ENCODE measurements around the gene RHOF. TPM values are rescaled to one million over a fixed set of nuclear protein-coding genes. Genes with fewer than 3 reads are reported as not detected.

Gene RHOF
- total RNA-seq, 1 experiment from 2014 or later = 1.8 TPM

DNA sequence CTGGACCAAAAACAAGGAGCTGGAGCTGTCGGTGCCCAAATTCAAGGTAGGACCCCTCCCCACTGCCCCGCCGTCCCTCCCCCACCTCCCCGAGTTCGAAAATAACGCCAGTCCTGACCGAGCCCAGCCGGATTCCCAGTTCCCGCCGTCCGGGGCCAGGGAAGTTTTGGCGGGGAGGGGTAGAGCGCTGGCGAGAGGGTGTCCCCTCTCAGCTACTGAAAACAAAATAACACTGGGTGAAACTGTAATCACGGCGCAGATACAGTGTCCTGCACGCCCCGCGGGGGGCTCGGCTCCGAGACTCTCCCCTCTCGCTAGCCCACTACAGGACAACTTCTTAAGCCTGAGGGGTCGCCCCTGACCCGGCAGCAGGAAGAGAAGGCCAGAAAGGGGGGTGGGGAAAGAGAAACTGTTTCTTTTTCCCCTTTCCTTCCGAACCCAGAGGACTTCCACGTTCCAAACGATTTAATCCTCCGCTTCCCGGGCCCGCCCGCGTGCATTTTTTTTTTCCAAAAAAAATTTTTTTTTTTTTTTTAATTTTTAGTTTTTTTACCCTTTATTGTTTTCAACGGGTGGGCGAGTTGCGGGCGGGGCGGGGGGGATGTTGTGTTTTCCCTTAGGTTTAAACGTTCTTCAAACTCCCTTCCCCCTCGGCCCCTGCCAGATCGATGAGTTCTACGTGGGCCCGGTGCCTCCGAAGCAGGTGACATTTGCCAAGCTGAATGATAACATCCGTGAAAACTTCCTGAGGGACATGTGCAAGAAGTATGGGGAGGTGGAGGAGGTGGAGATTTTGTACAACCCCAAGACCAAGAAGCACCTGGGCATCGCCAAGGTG, 11.9 kb upstream of the RHOF start:
- DNase-seq (ENCODE audit: low read depth) = no peak

DNA sequence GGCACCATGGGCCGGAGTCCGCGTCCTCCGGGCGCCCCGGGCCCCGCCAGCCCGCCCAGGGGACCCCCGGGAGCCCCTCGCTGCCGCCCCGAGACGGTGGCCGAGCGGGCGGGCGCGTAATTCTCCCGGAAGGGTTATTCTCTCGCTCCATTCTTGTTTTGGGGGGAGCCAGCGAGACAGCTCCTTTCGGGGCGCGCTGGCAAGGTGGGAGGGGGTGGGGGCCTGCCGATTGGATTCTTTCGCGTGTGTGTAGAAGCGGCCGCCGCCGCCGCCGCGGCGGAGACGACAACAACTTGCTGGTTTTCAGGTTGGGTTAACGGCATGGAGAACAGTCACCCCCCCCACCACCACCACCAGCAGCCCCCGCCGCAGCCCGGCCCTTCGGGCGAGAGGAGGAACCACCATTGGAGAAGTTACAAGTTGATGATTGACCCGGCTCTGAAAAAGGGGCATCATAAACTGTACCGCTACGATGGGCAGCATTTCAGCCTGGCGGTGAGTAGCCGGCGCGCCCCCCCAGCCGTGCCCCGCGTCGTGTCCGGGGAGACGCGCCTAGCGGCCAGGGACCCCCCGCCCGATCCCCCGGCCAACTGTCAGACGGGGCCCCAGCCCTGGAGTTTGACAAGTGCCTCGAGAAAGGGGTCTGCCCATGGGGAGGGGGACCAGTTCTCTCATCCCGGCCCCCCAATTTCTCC, 11.1 kb upstream of the RHOF start:
- DNase-seq (ENCODE audit: low read depth) = no peak

DNA sequence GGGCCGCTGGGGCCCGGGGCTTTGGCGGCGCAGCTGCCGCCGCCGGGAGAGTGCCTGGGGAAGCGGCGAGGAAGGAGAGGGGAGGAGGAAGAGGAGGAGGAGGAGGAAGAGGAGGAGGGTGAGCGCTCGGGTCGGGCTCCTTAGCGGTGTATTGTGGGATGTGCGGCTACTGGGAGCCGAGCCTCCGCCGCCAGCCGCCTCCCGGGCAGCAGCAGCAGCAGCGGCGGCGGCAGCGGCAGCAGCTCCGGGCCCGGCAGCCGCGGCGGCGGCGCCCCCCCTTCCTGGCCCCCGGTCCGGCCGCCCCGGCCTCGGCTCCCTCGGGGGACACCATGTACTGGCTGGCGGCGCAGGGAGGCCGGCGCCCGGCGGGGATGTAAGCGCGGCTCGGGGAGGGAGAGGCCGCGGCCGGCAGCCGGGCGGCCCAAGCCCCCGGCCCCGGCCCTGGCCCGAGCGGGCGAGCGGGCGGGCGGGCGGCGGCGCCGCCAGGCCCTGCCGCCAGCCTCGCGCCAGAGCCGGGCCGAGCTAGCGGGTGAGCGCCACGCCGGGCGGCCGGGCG, 10.5 kb upstream of the RHOF start, which contains the start of gene SETD1B:
Gene SETD1B (plus strand): TSS at position 149 of the 556 bp plus-strand sequence. CDS start 729 bp downstream, outside the sequence.
- peak; percentile 59 for DNase-seq (ENCODE audit: low read depth)

DNA sequence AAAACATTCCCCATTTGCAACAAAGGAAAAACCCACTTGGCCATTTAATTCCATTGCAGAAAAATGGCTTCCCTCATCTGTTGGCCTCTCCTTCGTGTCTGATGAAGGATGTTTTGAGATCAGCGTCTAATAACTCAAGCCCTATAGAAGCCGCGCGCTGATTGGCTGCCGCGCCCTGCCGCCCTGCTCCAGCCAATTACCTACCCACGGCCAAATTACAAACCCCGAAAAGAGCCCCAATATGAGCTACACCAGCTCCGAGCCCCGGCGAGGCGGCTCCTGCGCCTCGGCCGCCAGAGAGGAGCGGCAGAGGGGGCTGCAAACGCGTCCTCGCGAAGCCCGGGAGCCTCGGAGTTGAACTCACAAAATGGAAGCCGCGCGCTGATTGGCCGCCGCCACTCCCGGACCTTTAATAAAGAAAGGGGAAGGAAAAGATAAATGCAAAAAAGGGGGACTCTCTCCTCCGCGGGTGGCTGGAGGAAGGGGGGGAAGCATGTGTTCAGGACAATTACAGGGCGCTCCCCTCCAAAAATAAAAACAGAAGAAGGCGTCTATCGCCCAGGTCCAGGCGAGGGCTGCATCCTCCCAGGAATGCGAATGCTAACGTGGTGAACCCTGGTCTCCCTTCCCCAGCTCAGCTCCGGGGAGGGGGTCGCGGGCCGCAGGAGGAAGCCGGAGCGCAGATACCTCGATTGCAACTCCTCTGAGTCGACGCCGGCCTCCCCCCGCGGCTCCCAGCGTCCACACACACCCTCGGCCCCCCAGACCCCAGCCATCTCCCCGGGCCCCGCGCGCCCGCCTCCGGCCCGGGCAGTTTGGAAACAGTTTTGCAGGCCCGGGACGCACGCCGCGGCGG, 9.6 kb upstream of the RHOF start:
- peak; percentile 96 for DNase-seq (ENCODE audit: low read depth)

DNA sequence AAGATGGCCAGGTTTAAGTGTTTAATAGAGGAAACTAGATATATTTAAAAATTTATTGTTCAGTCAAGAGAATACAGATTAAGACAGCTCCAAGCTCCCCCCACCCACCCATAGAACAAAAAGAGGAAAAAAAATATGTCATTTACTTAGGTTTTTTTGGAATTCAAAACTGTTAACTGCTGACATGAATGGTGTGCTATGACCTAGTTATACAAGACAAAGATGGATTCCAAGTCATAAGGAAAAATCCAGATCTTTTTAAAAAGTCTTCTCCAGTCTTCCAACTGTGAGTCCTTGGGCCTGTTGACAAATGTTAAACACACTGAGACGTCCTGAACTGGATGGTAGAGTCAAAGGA, 9.0 kb upstream of the RHOF start:
- no peak for DNase-seq (ENCODE audit: low read depth)

DNA sequence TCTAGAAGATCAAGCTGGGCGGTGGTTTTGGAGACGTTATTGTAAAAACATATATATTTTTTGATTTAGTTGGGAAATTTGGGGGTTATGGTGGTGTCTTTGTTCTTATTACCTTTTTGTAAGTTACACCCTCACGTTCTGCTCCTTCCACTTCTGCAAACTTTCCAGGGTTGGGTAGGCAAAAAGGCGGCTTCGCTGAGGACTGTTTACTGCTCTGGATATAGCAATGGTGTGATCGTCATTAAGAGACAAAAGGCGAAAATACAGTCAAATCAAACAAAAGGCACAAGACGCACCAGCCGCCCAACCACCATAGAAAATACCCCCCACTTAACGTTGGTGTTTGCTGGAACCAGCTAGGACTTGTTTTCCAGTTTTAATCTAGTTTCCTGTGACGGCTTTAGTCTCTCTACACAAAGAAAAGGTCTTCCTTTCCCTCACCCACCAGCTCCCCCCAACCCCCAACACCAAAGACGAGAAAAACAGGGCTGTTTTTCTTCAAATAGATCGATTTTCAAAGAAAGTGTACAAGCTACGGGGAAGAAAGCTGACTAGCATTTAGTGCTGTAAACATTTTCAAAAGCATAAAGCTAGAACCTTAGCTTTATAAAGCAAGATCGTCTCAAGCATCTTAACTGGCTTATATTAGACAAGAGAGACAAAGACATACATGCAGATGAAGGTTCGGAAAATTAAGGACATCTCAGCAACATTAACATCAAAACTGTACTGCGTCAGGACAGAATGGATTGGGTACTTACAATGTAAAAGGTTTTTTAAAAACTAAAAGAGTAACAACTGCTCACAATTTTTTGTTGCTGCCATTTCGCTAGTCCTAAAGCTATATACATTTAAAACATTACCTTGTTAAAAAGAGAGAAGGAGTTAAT, 8.4 kb upstream of the RHOF start:
- DNase-seq (ENCODE audit: low read depth) = no peak

DNA sequence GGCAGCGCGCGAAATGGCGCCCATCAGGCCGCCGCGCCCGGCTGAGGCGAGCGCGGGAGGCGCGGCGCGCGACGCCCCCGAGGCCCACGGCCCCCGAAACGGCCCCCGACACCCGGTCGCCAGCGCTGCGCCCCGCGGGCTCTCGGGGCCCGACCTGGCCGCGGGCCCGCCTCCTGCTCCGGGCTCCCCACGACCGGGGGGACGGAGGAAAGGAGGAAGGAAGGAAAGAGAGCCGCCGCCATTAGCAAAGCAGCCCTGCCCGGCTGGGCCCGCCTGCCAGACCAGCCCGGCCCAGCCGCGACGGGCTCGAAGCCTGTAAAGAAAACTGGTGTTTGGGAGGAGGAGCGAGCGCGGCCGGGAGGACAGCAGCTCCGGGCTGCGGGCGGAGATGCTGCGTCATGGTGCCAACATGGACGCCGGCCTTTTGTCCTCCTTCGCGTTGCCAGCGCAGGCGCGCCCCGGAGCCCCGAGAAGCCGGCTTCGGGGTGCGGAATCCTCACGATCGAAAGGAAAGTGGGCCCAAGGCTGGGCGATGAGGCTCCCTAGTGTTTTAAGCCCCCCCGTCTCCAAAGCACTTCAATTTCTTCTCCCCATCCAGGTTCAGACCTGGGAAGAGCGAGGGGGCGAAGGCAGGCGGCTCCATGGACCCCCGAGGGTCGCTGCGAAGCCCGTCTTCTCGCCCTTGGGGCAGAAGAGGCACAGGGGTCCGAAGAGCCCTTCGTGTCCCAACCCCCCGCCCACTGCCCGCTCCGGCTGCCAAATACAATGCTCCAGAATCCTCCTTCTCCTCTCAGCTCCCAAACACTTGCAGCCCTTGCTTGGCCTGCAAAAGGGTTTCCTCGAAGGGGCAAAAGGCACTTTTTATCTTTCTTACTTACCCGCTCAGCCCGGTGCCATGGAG, 7.5 kb upstream of the RHOF start:
- peak; percentile 77 for DNase-seq (ENCODE audit: low read depth)

DNA sequence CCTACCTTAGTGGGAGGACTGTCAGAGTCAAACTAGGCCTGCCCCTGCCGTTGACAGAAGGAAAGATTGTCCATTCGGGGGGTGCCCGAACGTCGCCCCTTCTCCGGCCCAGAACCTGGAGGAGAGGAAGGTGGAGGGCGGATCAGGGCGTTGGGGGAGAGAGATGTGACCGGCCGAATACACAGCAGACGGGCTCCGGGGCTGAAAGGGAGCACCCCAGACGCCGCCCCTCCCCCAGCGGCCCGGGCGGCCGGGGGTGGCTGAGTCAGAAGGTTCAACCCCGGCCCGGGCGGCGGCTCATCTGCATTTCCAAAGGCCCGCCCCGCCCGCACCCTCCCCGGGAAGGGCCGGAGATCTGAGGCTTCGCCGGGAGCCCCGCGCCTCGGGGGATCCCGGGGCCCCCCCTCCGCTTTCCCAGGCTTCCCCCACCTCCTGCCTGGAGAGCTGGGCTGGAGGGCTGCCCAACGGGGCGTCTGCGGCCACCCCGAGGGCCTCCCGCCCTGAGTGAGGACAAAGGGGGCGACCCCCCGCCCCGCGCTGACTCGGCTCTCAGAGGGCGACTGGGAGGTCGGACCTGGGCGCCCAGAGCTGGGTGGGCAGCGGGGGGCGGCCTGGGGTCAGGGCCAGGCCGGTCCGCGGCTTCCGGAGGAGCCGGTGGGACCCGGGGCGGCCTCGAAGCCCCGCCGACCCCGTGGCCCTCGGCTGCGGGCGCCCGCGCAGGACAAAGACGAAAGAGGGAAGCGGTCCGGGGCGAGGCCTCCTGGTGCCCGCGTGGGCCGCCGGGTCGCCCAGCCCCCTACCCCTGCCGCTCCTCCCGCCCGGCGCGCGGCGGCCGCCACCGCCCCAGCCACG, 6.6 kb upstream of the RHOF start:
- peak; percentile 89 for DNase-seq (ENCODE audit: low read depth)

DNA sequence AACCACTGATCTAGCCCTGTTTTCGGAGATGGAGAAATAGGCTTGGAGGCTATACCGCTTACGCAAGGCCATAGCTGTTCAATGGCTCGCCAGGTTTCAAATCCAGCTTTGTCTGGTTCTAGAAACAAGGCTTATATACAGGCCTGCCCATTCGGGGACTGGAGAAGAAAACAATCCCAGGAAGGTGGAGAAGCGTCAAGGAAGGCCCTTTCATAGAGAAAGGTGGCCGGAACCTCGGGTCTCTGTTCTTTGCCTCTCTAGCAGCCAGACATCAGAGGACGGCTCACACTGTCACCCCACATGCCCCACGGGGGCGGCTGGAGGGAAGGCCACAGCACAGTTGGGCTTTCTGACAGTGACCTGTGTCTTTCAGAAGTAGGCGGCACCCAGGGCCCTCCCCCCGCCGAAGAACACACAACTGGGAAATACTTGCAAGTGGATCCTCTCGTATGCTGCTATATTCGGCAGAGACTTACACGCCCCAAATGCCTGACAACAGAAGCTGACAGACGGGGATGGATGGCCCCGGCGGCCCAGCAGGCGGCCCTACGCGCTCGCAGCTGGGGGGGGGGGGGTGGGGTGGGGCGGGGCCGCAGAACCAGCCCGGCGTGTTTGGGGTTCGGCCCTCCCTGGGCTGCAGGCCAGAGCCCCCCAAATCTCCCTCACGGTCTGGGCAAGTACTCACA, 5.8 kb upstream of the RHOF start:
- DNase-seq (ENCODE audit: low read depth) = peak; percentile 86

DNA sequence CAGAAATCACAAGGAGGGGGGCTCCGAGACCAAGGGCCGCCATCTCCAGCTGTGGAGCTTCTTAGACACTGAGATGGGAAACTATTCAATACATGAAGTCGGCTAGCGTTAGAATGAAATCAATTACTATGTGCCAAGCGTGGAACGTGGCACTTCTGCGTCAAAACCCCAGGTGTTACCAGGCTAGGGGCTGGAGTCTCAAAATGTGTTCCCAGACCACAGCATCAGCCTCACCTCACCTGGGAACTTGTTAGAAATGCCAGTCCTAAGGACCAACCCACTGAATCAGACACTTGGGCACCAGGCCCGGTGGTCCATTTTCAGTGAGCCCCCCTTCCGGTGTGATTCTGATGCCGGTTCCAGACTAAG, 5.3 kb upstream of the RHOF start:
- DNase-seq (ENCODE audit: low read depth) = no peak

DNA sequence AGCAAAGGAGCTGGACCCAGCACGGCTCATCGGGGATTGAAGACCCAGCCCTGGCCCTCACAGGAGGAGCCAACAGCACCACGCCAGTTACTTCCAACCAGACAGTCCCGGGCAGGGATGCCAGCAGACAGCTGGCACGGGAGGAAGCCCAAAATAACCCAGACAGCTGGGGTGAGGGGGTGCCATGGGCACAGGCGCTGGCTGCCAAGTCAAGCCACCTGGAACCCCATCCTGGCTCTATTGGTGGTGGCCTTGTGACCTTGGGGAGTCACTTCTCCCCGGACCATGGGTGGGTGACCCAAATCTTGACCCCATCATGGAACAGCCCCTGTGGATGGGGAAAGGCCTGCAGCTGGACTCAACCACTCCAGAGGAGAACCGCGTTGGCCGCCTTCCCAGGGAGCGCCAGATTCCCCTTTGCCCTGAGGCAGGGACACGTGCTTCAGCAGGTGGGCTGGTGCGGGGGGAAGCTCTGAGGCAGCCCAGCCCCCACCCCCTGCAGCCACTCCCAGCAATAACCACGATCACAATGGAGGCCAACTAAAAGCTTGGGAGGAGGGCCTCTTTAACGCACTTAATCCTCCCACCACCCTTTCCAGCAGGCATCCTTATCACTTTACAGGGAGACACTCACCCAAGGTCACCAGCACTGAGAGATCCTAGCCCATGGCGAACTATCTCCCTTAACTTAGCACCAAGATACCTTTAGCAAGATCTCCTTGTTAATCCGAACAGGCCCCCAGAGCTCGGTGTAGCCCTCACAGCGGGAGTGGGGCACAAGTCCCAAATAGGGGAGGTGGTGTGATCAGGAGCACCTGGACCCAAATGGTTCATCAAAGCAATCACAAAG, 4.7 kb upstream of the RHOF start:
- peak; percentile 84 for DNase-seq (ENCODE audit: low read depth)

DNA sequence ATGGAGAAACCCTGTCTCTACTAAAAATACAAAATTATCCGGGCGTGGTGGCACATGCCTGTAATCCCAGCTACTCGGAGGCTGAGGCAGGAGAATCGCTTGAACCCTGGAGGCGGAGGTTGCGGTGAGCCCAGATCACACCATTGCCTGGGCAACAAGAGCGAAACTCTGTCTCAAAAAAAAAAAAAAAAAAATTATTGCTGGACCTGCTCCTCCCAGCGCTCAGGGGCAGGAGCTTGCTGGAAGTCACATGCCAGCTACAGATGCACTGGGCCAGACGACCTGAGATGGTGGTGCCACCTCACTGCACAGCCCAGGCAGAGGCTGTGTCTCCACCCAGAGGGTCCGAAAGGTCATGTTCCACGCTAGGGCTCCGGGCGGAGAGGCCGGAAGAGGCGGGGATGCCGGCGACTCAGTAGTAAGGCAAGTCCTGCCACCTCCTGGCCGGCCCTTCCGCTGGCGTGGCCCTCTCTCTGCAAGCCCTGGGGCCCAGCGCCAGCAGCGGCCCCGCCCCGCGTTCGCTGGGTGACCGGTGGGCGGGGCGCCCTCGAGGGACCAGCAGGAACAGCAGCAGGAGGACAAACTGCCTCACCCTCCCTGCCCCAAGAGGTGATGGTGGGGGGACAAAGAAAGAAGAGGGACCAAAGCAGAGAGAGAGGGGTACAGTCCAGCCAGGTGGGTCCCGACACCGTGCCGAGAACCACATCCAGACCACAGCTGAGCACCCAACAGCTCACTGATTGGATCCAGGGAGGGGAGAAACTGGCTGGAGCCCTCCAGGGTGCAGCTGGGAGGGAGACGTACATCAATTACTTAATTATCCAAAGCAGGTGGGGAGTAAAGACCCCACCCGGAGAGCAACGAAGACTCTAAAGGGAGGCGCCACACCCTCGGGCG, 3.6 kb upstream of the RHOF start:
- DNase-seq (ENCODE audit: low read depth) = peak; percentile 82

DNA sequence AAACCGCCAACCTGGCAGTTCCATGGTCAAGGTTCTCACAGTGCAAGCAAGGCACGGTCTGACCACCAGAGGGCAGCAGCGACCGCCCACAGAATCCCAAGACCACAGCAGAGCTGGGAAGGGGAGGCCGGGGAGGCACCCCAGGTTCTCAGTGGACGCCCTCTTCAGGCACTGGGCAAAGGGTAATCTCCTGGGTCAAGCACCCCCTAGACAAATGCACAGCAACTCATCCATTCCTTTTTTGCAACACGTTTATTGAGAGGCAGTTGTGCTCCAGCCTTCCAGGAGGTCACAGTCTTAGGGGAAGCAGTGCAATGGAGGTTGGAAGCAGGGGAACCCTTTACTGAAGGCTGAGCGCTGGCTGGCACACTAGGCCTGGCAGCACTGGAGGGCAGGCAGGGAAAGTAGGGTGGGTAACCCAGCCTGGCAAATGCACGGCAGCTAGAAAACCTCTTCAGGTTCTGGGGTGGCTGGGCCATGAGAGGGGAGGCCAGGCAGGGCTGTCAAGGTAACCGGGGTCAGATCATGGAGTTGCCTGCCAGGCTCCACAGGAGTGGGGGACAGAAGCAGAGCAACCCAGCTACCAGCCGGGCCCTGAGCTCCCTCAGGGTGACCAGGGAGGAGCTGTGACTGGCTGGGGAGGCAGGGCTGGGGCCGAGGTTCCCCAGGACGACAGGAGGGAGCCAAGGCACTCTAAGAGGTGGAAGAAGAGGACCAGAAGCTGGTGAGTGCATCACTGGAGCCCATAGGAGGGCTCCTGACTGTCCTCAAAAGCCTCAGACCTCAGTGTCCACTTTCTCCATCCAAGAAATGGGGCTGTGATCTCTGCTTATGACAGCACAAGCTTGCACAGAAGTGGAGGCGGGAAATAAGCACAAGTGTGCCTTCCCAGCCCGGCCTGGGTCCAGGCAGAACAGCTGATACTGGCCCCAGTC, 1.8 kb upstream of the RHOF start:
- DNase-seq (ENCODE audit: low read depth) = peak; percentile 79

DNA sequence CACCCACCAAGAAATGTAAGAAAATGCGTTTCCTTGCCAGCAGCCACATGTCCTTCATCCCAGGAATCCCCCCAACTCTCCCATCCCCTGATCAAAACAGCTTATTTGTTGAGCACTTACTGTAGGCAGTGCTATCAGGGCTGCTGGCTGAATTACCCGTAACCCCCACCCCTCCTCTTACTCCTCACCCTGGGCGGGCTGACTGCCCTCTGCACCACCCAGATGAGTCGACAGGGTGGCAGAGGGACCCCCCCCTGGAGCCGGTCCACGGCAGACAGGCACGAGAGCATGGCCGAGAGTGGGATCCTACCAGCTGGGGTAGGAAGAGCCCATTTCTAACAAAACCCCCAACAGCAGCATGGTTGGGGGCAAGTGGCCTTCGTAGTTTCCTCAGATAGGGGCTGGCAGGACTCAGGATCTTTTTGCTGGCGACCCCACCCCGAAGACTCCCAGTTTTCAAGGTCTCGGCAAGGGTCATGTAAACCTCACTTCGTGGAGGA, 1.1 kb upstream of the RHOF start:
- DNase-seq (ENCODE audit: low read depth) = no peak
